Activated gamma-delta T cell (primary cell): ENCODE data around the gene PRR23A.

Experiments used
- DNase-seq: peaks from one replicate; lab custom pipeline; 2025; lab: John Stamatoyannopoulos, UW

The PRR23A gene

DNA sequence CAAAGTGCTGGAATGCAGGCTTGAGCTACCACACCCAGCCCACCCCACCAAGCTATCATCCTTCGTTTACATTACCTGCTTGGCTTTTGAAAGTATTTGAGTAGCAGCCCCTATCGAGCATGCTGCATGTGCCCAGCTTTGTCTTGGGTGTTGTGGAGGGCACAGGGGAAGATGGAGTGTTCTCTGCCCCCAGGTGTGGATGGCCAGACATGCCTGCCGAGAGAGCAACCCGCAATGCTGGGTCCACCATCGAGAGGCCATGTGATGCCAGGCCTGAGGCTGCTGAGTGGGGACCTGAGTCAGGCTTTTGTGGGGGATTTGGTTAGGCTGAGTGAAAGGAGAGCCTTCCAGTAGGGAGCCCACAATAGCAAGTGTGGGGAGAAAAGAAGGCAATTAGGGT lies 33.1 kb downstream of the PRR23A start:
- DNase-seq, result no peak

DNA sequence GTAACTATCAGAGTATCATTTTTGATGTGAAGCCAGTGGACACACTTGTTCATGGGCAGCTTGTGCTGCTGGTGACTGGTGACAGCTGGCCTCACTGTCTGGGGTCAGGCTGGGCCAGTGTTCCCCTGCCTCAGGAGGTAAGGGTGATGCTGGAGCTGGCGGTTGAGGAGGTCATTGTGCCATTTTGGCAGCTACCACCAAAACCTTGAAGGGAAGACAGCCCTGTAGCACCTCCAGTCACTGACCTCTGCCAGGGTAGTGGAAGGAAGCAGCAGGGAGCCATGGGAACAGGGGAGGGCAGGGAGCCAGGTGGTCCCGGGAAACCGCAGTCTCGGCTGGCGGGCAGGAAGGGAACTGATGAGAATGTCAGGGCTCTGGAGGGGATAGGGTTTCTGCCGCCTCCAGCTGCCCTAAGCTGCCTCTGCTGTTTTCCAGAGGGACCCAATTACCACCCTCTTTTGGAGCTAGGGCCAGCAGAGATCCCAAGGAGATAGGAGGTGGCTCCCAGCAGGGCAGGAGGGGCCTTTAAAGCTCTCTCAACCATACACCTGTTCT lies 34.2 kb downstream of the PRR23A start:
- DNase-seq, result no peak

DNA sequence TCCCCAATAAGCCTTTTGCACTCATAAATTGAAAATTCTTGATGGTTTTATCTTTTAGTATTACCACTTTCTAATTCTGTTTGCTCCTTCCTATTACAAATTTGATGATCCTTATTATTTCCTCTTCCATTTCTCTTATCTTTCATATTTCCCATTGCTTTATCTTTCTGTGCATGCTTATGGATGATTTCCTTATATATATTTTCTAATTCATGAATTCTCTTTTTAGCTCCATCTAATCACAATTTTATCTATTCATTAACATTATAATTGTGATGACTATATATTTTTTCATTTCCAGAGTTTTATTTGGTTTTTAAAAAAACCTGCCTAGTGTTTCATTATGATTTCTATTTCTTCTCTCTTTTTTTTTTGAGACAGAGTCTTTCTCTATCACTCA lies 41.1 kb downstream of the PRR23A start:
- DNase-seq, result no peak

DNA sequence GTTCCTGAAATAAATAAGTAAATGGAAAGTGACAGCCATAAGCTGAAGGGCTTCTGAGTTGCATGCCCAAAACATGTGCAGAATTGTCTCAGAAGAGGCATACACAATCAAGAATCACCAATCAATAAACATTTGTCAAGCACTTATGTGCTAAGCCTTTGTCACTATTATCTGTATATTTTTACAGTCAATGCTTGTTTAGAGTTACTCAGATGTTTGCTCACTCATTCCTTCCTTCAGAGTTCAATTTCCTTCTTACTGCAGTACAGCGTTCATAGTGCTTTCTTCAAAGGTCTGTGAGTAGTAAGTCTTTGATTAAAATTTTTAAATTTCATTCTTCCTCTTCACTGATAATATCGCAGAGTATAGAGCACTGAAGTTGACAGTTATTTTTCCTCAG lies 41.8 kb downstream of the PRR23A start:
- DNase-seq, result no peak

DNA sequence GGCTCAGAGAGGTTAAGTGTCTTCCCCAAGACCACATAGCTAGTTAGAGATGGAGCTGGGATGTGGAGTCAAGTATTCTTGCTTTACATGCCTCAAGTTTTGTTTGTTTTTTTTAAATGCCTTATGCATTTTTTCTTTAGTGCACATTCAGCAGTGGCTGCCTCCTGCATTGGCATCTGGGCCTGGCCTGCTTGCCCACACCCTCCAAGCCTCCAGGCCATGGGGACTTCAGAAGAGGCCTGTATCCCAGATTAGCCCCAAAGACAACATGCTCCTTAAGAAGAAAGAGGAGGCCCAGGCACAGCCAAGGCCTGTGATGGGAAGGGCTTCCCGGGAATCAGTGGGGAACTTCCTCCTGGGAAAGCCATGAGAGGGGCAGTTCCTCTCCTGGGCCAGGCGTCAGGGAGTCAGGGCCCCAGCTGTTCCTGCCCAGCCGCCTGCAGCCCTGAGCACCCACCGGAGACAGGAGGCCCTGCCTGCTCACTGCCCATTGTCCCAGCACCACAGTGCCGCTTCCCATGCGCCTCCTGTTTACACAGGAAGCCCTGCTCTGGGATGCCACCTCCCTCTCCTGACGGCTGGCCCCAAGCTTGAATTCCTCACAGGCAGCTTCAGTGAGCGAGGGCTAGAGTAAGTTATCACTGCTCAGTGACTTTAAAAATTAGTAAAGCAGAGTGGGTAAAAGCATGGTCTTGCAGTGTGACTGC lies 43.1 kb downstream of the PRR23A start:
- DNase-seq, result no peak

DNA sequence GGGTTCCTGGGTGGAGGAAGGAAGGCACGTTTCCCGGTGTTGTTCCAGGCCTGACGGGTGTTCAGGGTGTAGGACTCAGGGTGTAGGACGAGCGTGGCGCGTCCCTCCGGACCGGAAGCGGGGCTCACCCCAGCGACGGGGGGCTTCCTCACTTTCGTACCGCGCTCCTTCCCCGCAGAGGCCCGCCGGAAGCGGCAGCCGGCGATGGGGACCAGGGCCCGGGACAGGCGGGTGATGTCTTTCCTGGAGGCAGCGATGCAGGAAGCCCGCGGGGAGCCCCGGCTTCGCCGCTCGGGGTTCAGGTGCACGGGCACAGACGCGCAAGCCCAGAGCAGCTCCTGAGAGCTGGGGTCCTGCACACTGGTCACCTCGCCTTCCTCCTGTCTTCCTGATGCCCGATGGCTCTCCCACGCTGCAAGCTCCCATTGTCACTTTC lies 45.6 kb downstream of the PRR23A start:
- no peak for DNase-seq
